KBM-7 (cell line): ENCODE results near the gene RFX4.
"Not testable (repeated sequence)": the region's sequence is repeated elsewhere in the genome, so short reads cannot be mapped to it uniquely, and the experiment has no call there.

Experiments
- DNase-seq: peaks from one replicate; pipeline ENCODE4 v3.0.0-alpha.2; 2015
- in situ Hi-C: fragments of 300-500 bp; cut with MboI; formaldehyde crosslinking; loops from 2 replicates; pipeline ENCODE4 v1.14.3; 2020; ENCODE audit warnings: low sequenced_read_pairs, low pct_unique_long_range_greater_than_20kb, mixed read lengths

Gene RFX4

DNA sequence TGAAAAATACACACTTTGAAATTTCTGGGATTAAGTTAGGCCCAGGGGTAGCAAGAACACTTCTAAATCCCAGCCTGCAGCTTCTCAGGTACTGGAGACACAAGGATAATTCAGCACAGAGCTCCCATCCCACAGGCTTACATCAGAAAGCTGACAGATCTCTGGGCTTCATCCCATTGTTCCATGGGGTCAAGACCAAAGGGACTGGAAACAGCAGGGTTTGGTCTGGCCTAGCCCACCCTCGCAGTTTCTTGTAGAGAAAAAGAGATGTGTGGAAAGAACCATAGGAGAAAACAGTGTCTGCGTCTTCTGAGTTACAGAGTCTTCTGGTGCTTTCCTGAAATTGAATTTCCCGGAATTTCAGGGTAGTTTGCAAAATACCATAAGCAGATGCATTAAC lies 132.1 kb downstream of the RFX4 start:
- in situ Hi-C loops = no loop called here
- DNase-seq = no peak

DNA sequence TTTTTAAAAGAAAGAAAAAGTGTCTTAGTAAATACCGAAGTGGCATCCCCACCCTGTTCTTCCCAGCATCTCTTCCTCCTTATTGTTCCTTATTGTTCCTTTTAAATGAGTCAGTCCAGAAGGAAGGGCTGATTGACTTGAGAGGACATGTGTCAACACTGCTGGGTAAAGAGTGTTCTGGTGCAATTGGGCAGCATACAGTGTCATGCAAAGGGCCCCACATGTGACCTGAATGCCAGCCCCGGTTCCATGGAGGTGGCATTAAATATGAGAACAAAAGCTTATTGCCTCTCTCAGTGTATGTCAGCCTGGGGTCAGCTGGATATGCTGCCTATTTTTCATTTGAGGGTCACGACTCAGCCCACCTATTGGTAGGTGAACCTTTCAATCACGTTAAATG lies 132.8 kb downstream of the RFX4 start:
- DNase-seq = no peak
- in situ Hi-C loops = no loop called here

DNA sequence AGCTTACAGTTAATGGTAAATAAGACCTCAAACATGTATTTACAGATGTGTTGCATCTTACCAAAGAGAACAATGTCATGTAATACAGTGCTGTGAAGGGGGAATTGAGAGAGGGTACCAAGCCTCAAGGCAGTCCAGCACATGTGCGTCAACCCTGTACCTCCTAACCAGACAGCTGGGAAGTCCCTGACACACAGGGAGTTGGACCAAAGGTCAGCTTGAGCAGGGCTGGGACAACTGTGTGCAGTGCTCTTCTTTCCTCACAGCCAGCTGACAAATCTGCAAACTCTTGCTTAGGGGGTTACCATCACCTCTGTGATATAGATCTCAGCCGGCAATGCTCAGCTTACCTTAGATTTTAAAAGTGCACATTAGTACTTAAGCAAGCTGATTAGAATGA lies 134.9 kb downstream of the RFX4 start:
- no peak for DNase-seq
- in situ Hi-C loops = no loop called here

DNA sequence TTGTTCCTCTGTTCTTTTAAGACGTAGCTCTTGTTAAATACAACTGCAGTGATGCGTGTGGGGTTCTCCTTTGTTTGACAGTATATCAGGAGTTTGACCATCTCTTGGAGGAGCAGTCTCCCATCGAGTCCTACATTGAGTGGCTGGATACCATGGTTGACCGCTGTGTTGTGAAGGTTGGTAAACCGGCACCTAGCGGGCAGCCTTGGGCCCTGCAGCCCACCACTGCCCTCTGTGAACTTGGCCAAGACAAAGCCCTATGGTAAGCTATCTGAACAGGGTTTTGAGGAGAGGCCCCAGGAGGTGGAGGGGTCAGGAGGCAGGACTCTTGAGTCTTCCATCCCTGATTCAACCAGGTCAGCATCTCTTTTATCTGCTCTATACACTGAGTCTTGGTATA lies 137.1 kb downstream of the RFX4 start:
- in situ Hi-C loops = no loop called here
- no peak for DNase-seq

DNA sequence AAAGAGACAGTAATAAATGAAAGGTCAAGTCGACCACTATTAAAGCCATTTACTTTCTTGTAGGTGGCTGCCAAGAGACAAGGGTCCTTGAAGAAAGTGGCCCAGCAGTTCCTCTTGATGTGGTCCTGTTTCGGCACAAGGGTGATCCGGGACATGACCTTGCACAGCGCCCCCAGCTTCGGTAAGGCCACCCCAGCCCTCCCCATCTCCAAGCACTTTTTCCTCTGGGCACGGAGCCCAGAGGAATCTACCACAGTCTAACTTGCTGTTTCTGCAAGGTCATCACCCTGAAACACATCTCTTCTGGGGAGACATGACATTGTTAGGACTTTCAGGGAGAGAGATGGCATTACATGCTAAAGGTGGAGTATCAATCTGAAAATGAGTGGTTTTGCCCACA lies 137.9 kb downstream of the RFX4 start:
- no peak for DNase-seq
- in situ Hi-C loops = no loop called here

DNA sequence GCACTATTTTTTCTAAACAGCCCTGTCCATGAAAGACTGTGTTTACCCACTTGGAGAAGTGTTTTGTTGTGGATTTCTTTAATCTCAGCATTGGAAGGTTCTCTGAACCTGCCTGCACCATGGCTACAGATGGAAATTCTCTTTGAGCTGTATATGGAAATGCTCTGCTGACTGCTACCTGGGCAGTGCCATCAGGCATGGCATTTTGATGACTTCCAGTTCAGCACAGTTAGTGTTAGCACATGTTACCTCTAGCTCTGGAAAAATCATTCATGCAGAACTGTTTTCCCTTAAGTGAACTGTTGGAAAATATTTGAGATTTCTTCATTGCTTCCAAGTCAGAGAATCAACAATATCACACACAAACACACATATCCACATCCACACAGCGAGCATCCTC lies 139.1 kb downstream of the RFX4 start:
- in situ Hi-C loops = no loop called here
- no peak for DNase-seq

DNA sequence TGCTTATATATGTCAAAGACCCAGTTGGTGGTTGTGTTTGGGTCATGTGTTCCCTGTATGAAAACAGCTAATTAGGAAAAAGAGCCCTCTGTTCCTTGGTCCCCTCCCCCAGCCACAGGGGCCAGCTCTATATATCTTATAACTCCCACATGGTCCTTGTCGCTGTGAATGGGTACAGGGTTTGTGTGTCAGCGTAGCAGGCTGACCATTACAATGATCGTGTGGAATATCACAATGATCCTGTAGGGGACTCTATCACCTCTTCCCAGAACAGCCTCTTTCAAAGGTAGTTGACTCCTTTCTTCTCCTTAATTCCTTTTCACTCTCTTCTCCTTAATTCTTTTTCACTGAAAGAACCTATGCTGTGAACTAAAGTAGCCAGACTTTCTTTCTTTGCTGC lies 140.0 kb downstream of the RFX4 start:
- DNase-seq = no peak
- in situ Hi-C loops = no loop called here

DNA sequence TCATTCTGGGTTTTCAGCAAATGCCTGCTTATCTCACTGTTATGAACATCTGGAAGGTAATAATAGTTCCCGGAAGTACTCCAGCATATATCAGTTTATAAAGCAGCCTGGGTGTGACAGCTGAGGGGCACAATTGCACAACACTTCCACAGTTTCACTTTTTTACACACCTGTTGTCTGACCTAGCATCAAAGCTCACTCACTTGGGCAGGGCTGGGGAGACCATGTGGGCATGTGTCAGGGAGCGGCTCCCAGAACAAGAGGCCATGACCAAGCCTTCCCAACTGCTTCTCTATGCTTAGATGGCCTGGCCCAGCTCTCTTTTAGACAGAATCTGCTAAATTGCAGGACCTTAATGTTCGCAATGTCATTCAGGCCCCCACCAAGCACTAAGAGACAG lies 140.6 kb downstream of the RFX4 start:
- in situ Hi-C loops = no loop called here
- DNase-seq = no peak

DNA sequence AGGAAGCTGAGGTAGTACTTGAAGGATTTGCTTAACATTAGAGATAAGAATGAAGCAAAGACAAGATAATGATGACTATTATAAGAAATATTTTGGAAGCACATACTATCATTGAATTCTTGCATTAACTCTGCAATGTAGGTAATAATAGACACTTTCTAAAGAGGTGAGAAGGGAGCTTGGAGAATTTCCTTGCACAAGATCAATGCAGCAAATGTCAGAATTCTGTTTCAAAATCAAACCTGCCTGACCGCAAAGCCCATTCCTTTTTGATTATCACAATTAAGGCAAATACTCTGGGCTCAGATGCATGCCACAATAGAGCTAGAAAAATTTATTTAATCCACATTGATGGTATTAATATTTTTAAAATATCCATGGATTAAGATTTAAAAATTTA lies 141.3 kb downstream of the RFX4 start:
- no peak for DNase-seq
- in situ Hi-C loops = no loop called here

DNA sequence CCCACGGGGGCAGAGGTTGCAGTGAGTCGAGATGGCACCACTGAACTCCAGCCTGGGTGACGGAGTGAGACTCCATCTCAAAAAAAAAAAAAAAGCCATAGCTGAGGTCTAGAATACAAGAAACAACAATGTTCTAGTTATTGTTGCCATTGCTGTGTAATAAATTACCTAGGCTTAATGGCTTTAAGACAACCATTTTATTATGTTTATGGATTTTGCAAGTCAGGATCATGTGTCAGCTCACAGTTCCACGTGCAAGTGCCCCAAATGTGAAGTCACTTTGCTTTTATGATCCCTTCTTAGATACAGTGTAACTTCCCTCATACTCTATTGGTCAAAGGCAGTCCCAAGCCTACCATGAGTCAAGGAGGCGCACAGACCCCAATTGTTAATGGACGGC lies 142.1 kb downstream of the RFX4 start:
- DNase-seq = no peak
- in situ Hi-C loops = no loop called here

DNA sequence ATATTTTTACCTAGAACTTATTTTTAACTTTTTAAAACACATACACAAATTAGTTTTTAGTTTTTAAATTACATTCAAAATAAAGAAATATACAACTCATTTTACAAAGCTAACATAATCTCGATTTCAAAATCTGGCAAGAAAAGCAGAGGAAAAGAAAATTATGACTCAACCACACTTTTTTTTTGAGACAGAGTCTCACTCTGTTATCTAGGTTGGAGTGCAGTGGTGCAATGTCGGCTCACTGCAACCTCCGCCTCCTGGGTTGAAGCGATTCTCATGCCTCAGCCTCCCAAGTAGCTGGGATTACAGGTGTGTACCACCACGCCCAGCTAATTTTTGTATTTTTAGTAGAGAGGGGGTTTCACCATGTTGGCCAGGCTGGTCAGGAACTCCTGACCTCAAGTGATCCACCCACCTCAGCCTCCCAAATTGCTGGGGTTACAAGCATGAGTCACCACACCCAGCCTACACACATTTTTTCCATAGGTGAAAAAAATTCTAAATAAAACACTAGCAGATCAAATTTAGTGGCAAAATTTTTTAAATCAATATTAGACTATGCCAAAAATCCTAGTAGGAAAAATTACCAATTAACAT lies 143.9 kb downstream of the RFX4 start:
- DNase-seq, in situ Hi-C loops: not testable (repeated sequence)

DNA sequence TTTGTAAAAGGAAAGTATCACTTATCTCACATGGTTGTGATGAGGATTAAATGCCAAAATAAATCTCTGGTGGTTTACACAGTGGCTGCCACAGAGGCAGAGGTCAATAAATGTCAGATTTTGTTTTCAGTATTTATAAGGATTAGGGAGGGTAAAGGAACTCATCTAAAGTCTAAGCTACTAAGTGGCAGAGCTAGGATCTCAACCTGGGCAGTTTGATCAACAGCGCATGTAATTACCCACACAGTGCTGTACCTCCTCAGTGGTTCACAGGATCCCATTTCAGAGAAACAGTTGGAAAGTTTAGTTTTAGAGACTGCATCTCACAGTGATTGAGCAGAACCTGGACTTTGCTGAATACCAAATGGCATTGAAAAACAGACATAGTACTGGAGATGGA lies 146.8 kb downstream of the RFX4 start:
- no peak for DNase-seq
- in situ Hi-C loops = no loop called here

DNA sequence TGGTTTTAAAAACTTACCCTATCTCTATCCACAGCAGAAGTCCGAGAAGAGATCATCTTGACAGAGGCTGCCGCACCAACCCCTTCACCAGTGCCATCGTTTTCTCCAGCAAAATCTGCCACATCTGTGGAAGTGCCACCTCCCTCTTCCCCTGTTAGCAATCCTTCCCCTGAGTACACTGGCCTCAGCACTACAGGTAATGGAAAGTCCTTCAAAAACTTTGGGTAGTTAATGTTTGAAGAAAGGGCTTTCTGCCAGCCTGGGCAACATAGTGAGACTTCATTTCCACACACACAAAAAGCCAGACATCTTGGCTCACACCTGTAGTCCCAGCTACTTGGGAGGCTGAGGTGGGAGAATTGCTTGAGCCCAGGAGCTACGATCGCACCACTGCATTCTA lies 150.1 kb downstream of the RFX4 start:
- DNase-seq = no peak
- in situ Hi-C loops = no loop called here

DNA sequence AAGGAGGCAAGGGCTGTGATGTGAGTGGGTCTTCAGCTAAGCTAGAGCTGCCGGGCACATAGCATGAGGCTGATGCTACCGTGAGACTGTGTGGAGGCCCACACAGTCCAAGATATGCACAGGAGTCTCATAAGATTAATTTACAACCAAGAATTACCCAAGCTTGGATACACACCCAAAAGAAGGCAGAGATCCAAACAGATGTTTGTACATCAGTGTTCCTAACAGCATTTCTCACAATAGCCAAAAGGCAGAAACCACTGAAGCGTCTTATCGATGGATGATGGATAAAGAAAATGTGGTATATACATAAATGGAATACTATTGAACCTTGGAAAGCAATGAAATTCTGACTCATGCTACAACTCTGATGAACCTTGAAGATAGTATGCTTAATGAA lies 150.9 kb downstream of the RFX4 start:
- in situ Hi-C loops = no loop called here
- no peak for DNase-seq

DNA sequence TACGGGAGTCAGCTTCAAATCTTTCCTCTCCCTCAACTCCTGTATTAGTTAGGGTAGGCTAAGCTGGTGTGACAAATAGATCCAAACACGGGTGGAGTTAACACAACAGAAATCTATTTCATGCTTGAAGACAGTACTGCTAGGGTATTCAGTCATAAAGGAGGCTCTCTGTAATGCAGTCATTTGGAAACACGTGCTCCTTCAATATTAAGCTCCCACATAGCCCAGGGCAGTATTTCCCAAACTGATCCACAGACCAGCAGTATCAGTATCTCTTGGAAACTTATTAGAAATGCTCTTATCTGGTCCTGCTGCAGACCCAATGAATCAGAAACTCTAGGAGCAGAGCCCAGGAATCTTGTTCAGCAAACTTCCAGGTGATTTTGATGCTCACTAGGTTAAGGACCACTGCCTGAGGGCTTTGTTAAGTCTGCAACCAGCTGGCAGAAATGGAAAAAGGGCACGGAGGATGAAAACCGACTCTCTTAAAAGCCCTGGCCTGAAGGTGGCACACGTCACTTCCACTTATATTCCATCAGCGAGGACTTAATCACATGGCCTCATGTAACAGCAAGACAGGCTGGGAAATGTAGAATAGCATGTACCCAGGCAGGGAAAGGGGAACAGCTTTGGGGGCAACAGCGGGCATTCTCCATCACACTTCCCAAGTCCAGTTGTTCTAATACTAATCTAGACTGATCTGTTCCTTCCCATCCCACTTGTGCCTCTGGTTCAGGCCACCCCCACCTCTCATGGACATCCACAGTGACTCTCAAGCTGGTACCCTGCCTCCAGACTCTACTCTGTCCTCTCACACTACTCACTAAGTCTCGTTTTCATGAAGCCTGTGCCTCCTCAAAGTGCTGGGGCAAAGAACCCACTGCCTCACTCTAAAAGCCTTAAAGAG lies 153.5 kb downstream of the RFX4 start:
- in situ Hi-C loops = no loop called here
- peak; percentile 32 for DNase-seq

DNA sequence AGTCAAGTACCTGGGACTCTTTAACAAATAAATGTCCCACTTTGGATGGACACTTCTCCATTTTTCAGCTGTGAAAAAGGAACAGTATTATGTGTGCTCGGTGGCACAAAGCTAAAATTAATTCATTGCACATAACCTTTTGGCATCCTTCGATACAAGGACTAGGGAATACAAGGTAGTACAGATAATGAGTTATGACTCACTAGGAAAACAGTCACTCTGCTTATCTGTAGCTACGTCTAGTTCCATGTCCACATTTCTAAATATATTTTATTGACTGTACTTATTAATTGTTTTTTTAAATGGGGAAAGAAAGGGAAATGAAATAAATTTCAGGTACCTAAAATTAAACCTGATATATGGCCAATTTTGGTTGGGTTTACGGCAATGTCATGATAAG lies 156.5 kb downstream of the RFX4 start:
- DNase-seq = no peak

DNA sequence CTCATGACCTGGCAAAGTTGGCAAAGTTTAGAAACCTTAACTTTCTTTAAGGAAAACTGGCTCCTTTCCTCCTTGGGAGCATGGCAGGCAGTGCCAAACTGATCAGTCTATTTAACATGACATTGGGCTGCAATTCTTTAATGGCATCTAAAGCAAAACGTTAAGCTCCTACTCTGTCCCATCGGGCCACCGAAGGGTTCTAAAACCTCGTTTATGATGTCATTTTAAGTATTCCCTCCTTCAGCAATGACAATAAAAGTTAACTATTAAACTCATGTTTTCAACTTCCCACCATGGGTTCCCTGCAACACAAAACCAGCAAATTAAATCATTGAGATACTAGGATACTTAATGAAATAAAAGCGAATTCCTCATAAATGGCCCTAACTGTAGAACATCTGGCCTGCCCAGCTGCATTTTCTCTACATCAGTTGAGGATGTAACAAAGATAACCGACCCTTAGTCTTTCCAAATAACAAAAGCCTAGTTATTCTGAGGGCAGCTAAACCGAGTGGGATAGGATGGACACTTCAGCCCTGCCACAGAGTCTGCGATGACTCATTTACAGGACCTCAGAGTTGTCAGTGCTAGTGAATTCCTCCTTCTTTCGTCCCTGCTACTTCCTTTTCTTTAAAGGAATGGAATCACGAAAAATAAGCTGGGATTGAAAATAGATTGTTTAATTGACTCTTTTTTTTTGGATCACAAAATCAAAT lies 157.2 kb downstream of the RFX4 start:
- DNase-seq = no peak
- in situ Hi-C loops = no loop called here

More for the DNA sequence above, 156.5 kb downstream of the RFX4 start:
- in situ Hi-C loops = no loop called here

DNA sequence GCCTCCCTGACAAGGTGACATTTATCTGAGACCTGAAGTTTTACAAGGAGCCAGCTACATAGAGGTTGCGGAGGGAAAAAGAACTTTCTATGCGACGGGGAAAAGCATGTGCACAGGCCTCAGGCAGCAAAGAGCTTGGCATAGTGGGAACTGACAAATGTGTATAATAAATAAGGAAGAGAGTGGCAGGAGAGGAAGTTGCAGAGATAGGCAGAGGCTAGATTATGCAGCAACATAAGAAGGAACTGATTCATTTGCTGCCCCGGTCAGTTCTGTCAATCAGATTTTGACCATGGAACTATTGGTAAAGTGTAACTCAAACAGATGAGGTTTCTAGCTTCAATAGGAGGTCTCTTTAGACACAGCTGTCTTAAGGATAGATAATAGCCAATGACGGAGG lies 158.0 kb downstream of the RFX4 start:
- DNase-seq = peak; percentile 31
- in situ Hi-C loops = no loop called here

DNA sequence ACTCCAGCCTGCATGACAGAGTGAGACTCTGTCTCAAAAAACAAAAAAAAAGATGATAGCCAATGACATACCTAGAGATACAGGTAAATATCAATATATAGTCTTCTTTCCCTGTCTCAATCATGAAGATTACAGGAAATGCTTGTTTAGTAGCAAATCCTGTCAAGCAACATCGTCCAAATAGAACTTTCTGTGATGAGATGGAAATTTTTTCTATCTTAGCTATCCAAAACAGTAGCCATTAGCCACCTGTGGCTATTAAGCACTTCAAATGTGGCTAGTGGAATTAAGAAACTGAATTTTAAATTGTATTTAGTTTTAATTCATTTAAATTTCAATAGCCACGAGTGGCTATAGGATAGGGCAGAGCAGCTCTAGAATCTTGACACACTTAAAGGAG lies 158.4 kb downstream of the RFX4 start:
- in situ Hi-C loops = no loop called here

DNA sequence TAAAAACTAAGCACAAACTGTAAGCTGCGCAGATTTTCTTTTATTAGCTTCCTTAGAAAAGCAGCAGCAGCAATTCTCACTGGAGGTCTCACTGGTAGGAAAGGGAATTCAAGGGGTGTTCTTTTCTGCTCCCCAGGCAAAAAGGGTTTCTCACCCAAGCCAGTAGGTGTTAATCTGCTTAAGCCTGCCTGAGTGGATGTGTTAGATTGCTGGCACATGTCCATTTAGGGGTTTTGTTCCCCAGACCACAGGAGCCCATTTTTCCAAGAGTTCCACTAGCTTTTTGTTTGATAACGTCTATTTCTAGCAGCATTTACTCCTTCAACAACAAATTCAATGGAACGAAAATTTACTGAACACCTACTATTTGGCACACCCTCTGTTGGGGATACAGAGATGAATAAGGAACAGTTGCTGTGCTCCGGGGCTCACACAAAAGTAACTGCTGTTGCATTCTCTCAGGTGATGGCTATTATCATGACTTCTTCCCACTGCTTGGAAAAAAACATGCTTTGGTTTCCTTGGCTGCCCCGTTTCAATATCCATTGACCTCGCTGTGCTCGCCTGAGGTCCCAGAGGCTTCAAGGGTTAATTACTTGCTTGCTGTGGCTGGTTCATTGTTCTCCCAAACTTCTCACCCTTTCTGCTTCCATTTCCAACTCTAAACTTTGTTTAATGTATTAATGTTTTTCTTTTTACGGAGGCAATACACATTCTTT lies 160.6 kb downstream of the RFX4 start:
- no peak for DNase-seq
- in situ Hi-C loops = no loop called here

More for the DNA sequence above, 158.4 kb downstream of the RFX4 start:
- DNase-seq = no peak
